ENCODE measurements around the gene EIF5A.

DNA sequence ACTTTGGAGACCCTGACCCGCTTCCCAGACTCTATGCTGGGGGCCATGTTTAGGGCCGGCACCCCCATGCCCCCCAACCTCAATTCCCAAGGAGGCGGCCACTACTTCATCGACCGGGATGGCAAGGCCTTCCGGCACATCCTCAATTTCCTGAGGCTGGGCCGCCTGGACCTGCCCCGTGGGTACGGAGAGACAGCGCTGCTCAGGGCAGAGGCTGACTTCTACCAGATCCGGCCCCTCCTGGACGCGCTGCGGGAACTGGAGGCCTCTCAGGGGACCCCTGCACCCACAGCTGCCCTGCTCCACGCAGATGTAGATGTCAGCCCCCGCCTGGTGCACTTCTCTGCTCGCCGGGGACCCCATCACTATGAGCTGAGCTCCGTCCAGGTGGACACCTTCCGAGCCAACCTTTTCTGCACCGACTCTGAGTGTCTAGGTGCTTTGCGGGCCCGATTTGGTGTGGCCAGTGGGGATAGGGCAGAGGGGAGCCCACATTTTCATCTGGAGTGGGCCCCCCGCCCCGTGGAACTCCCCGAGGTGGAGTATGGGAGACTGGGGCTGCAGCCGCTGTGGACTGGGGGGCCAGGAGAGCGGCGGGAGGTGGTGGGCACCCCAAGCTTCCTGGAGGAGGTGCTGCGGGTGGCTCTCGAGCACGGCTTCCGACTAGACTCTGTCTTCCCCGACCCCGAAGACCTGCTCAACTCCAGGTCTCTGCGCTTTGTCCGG is 45.6 kb downstream of the EIF5A start:
- TF ChIP-seq, protein P1, sequence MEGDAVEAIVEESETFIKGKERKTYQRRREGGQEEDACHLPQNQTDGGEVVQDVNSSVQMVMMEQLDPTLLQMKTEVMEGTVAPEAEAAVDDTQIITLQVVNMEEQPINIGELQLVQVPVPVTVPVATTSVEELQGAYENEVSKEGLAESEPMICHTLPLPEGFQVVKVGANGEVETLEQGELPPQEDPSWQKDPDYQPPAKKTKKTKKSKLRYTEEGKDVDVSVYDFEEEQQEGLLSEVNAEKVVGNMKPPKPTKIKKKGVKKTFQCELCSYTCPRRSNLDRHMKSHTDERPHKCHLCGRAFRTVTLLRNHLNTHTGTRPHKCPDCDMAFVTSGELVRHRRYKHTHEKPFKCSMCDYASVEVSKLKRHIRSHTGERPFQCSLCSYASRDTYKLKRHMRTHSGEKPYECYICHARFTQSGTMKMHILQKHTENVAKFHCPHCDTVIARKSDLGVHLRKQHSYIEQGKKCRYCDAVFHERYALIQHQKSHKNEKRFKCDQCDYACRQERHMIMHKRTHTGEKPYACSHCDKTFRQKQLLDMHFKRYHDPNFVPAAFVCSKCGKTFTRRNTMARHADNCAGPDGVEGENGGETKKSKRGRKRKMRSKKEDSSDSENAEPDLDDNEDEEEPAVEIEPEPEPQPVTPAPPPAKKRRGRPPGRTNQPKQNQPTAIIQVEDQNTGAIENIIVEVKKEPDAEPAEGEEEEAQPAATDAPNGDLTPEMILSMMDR (IDR thresholded peaks at IDR 0.05; ENCODE audit: low read length), result no peak
- no peak for TF ChIP-seq EZH2 (optimal IDR thresholded peaks at IDR 0.05; ENCODE audit: low read depth, low read length)
